ENCODE data around the gene MTMR12.
A peak's percentile ranks its signal among the peaks of the same experiment; 100 is the strongest.

Gene MTMR12

DNA sequence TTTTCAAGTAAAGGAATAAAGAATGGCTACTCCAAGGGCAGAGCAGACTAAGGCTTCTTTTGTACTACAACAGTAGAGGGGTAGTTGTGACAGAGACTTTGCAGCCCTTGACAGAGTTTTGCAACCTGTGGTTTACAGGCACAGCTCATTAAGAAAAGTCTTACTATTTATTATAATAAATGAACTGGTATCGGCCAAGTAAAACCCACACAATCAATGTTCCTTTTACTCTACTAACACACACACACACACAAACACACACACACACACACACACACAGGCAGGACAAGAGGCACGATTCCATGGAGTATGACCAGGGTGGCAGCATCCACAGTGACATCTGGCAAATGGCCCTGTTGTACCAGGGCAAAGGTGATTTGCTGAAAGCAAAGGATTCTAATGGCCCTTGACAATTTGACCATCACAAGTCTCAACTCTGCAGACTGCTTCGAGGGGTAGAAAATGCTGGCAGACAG, 79.5 kb downstream of the MTMR12 start:
- Histone ChIP-seq H3K9me3 (ENCODE audit: control insufficient read depth, low read length) (no peaks in the 10 kb centered on the region), H3K4me3 (ENCODE audit: extremely low read depth, insufficient read depth, low read length, poor library complexity, severe bottlenecking) (no peak overlapping the region), H3K4me1 (ENCODE audit: control insufficient read depth, insufficient read depth, low read length, poor library complexity, severe bottlenecking) (peaks cover 10% of the 10 kb centered on the region), H3K27ac (ENCODE audit: low read depth, low read length, severe bottlenecking) (no peak overlapping the region), H3K36me3 (ENCODE audit: control insufficient read depth, insufficient read depth, low read length) (peaks cover 47% of the 10 kb centered on the region)
- WGBS, 2 experiments (ENCODE audit: insufficient coverage in 2 of 2): 93 to 100% methylated on average over 1 to 2 of the region's 3 CpGs

- peaks cover 48% of the 10 kb centered on the region for H3K36me3 ChIP-seq (ENCODE audit: control insufficient read depth, insufficient read depth, low read length)
- 81 to 82% methylated on average over 8 to 10 of the region's 11 CpGs for WGBS, 2 experiments (ENCODE audit: insufficient coverage in 2 of 2)
- no peak overlapping the region for H3K27ac ChIP-seq (ENCODE audit: low read depth, low read length, severe bottlenecking)
Measured at GRCh38 chr5:32232441-32233219, 80.1 kb downstream of the MTMR12 start.

GRCh38 chr5:32231929-32232328, 80.8 kb downstream of the MTMR12 start:
- 50 to 51% methylated on average over 2 to 7 of the region's 8 CpGs for WGBS, 2 experiments (ENCODE audit: insufficient coverage in 2 of 2)
- Histone ChIP-seq H3K4me3 (ENCODE audit: extremely low read depth, insufficient read depth, low read length, poor library complexity, severe bottlenecking) (no peak overlapping the region), H3K4me1 (ENCODE audit: control insufficient read depth, insufficient read depth, low read length, poor library complexity, severe bottlenecking) (peaks cover 10% of the 10 kb centered on the region), H3K9me3 (ENCODE audit: control insufficient read depth, low read length) (no peaks in the 10 kb centered on the region), H3K27ac (ENCODE audit: low read depth, low read length, severe bottlenecking) (no peak overlapping the region), H3K36me3 (ENCODE audit: control insufficient read depth, insufficient read depth, low read length) (peaks cover 48% of the 10 kb centered on the region)

More at GRCh38 chr5:32232441-32233219, 80.1 kb downstream of the MTMR12 start:
- Histone ChIP-seq H3K4me3 (ENCODE audit: extremely low read depth, insufficient read depth, low read length, poor library complexity, severe bottlenecking) (no peak overlapping the region), H3K4me1 (ENCODE audit: control insufficient read depth, insufficient read depth, low read length, poor library complexity, severe bottlenecking) (peaks cover 10% of the 10 kb centered on the region), H3K9me3 (ENCODE audit: control insufficient read depth, low read length) (no peaks in the 10 kb centered on the region)

DNA sequence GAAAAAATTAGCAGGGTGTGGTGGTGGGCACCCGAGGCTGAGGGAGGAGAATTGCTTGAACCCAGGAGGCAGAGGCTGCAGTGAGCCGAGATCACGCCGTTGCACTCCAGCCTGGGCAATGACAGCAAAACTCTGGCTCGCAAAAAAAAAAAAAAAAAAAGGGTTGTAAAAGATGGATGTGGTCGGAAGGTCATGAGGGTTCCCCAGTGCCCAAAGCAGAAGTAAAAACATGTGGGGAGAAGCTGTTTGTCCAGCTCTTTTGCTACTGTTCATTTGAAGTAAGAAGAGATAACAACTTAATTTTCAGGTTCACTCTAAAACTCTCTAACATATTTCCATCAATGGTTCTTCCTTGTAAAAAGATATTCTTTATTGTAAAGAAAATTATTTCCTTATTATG, 81.5 kb downstream of the MTMR12 start:
- peaks cover 10% of the 10 kb centered on the region for H3K4me1 ChIP-seq (ENCODE audit: control insufficient read depth, insufficient read depth, low read length, poor library complexity, severe bottlenecking)
- no peak overlapping the region for H3K27ac ChIP-seq (ENCODE audit: low read depth, low read length, severe bottlenecking)
- WGBS, 2 experiments (ENCODE audit: insufficient coverage in 2 of 2): 77 to 100% methylated on average over 3 of the region's 6 CpGs
- H3K36me3 ChIP-seq (ENCODE audit: control insufficient read depth, insufficient read depth, low read length): peaks cover 55% of the 10 kb centered on the region
- H3K9me3 ChIP-seq (ENCODE audit: control insufficient read depth, low read length): no peaks in the 10 kb centered on the region
- no peak overlapping the region for H3K4me3 ChIP-seq (ENCODE audit: extremely low read depth, insufficient read depth, low read length, poor library complexity, severe bottlenecking)

GRCh38 chr5:32230356-32231099, 82.2 kb downstream of the MTMR12 start:
- peaks cover 10% of the 10 kb centered on the region for H3K4me1 ChIP-seq (ENCODE audit: control insufficient read depth, insufficient read depth, low read length, poor library complexity, severe bottlenecking)
- no peak overlapping the region for H3K27ac ChIP-seq (ENCODE audit: low read depth, low read length, severe bottlenecking)
- no peaks in the 10 kb centered on the region for H3K9me3 ChIP-seq (ENCODE audit: control insufficient read depth, low read length)
- H3K36me3 ChIP-seq (ENCODE audit: control insufficient read depth, insufficient read depth, low read length): peaks cover 57% of the 10 kb centered on the region
- 93 to 100% methylated on average over 1 to 2 of the region's 3 CpGs for WGBS, 2 experiments (ENCODE audit: insufficient coverage in 2 of 2)
- H3K4me3 ChIP-seq (ENCODE audit: extremely low read depth, insufficient read depth, low read length, poor library complexity, severe bottlenecking): no peak overlapping the region

DNA sequence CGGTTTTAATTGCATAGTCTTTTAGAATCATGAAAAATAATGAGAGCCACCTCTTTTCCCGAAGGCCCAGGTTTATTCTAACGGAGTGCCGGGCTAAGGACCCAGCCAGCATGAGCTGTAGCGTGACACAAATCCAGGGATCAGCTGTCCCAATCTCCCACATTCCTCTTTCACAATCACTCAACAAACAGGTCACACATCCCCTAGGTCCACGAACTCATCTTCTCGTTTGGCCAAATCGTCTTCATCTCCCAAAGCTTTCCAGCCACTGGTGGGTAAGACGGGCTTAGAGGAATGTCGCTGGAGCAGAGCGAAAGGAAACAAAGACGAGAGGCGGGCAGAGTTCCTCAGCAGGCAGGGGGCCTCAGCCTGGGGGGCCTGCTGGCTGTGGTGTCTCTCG, 83.2 kb downstream of the MTMR12 start:
- Histone ChIP-seq H3K9me3 (ENCODE audit: control insufficient read depth, low read length) (no peaks in the 10 kb centered on the region), H3K4me1 (ENCODE audit: control insufficient read depth, insufficient read depth, low read length, poor library complexity, severe bottlenecking) (peaks cover 11% of the 10 kb centered on the region), H3K4me3 (ENCODE audit: extremely low read depth, insufficient read depth, low read length, poor library complexity, severe bottlenecking) (no peak overlapping the region), H3K27ac (ENCODE audit: low read depth, low read length, severe bottlenecking) (no peak overlapping the region), H3K36me3 (ENCODE audit: control insufficient read depth, insufficient read depth, low read length) (peaks cover 49% of the 10 kb centered on the region)
- WGBS, 2 experiments (ENCODE audit: insufficient coverage in 2 of 2): 90 to 93% methylated on average over 12 to 13 of the region's 14 CpGs

GRCh38 chr5:32228816-32229215, 83.9 kb downstream of the MTMR12 start:
- 93 to 96% methylated on average over 11 to 12 of the region's 12 CpGs for WGBS, 2 experiments (ENCODE audit: insufficient coverage in 2 of 2)
- H3K9me3 ChIP-seq (ENCODE audit: control insufficient read depth, low read length): no peaks in the 10 kb centered on the region
- no peak overlapping the region for H3K27ac ChIP-seq (ENCODE audit: low read depth, low read length, severe bottlenecking)
- H3K36me3 ChIP-seq (ENCODE audit: control insufficient read depth, insufficient read depth, low read length): peaks cover 48% of the 10 kb centered on the region
- no peak overlapping the region for H3K4me3 ChIP-seq (ENCODE audit: extremely low read depth, insufficient read depth, low read length, poor library complexity, severe bottlenecking)
- peaks cover 12% of the 10 kb centered on the region for H3K4me1 ChIP-seq (ENCODE audit: control insufficient read depth, insufficient read depth, low read length, poor library complexity, severe bottlenecking)

- 94 to 97% methylated on average over 4 of the region's 5 CpGs for WGBS, 2 experiments (ENCODE audit: insufficient coverage in 2 of 2)
- Histone ChIP-seq H3K27ac (ENCODE audit: low read depth, low read length, severe bottlenecking) (no peak overlapping the region), H3K4me1 (ENCODE audit: control insufficient read depth, insufficient read depth, low read length, poor library complexity, severe bottlenecking) (peaks cover 12% of the 10 kb centered on the region), H3K9me3 (ENCODE audit: control insufficient read depth, low read length) (no peaks in the 10 kb centered on the region), H3K4me3 (ENCODE audit: extremely low read depth, insufficient read depth, low read length, poor library complexity, severe bottlenecking) (no peak overlapping the region), H3K36me3 (ENCODE audit: control insufficient read depth, insufficient read depth, low read length) (peaks cover 34% of the 10 kb centered on the region)
Measured at GRCh38 chr5:32225445-32225844, 87.3 kb downstream of the MTMR12 start.

GRCh38 chr5:32223972-32224609, 88.6 kb downstream of the MTMR12 start:
- 33% methylated on average over 1 of the region's 1 CpG; no CpG with 5 or more reads in 1 of the 2 experiments for WGBS, 2 experiments (ENCODE audit: insufficient coverage in 2 of 2)
- Histone ChIP-seq H3K36me3 (ENCODE audit: control insufficient read depth, insufficient read depth, low read length) (peaks cover 21% of the 10 kb centered on the region), H3K9me3 (ENCODE audit: control insufficient read depth, low read length) (no peaks in the 10 kb centered on the region), H3K4me3 (ENCODE audit: extremely low read depth, insufficient read depth, low read length, poor library complexity, severe bottlenecking) (no peak overlapping the region), H3K27ac (ENCODE audit: low read depth, low read length, severe bottlenecking) (peak overlapping the region; percentile 86), H3K4me1 (ENCODE audit: control insufficient read depth, insufficient read depth, low read length, poor library complexity, severe bottlenecking) (peaks cover 12% of the 10 kb centered on the region)

DNA sequence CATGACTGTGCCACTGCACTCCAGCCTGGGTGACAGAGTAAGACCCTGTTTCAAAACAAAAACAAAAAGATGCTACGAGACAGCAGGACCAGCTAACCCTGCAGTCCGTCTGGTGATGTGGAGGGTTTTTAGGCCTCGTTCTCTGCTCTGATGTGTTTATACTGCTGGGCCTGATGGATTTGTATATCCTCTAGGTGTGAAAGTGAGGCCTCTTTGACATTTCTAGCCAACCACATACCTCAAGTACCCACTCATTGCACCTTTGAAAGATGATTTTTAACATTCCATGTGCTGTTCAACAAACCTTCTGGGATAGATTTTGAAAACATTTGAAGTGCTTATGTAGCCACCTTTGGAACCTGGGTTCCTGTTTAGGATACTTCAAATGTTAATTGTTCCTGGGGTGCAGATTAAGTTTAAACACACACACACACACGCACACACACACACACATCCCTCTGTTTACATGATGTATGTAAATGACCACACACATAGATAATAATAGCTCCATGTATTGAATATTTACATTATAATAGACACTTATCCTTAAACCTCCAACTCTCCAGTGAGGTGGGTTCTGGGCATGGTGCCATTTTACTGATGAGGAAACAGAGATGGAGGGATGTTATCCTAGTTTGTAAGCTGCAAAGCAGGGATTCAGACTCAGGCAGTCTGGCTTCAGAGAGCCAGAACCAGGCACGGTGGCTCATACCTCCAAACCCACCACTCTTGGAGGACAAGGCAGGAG, 89.8 kb downstream of the MTMR12 start:
- Histone ChIP-seq H3K27ac (ENCODE audit: low read depth, low read length, severe bottlenecking) (no peak overlapping the region), H3K4me1 (ENCODE audit: control insufficient read depth, insufficient read depth, low read length, poor library complexity, severe bottlenecking) (peaks cover 10% of the 10 kb centered on the region), H3K9me3 (ENCODE audit: control insufficient read depth, low read length) (no peaks in the 10 kb centered on the region), H3K4me3 (ENCODE audit: extremely low read depth, insufficient read depth, low read length, poor library complexity, severe bottlenecking) (no peak overlapping the region), H3K36me3 (ENCODE audit: control insufficient read depth, insufficient read depth, low read length) (peaks cover 11% of the 10 kb centered on the region)
- 91 to 92% methylated on average over 2 to 3 of the region's 5 CpGs for whole genome bisulfite sequencing, 2 experiments (ENCODE audit: insufficient coverage in 2 of 2)
